Neural crest cell (in vitro differentiated cells): ENCODE data around the gene FCHSD2. TPM values are rescaled to one million over a fixed set of nuclear protein-coding genes. Genes with fewer than 3 reads are reported as not detected.

Experiments used
- DNase-seq: peaks from one replicate; pipeline ENCODE4 v3.0.0; 2021; ENCODE audit warnings: low read depth, mixed read lengths, low spot score
- H3K27ac Mint-ChIP-seq: one replicate; pipeline ENCODE4 v1.8.0; 2021; ENCODE audit warnings: mild to moderate bottlenecking, mixed read lengths; ENCODE audit not compliant: unreplicated experiment
- H3K27me3 Mint-ChIP-seq: 2 replicates; pipeline ENCODE4 v1.8.0; 2021; ENCODE audit warnings: low read depth, mild to moderate bottlenecking, mixed read lengths
- H3K36me3 Mint-ChIP-seq: 2 replicates; pipeline ENCODE4 v1.8.0; 2021; ENCODE audit warnings: low read depth, mild to moderate bottlenecking, mixed read lengths
- H3K4me1 Mint-ChIP-seq: 2 replicates; pipeline ENCODE4 v1.8.0; 2021; ENCODE audit warnings: mixed read lengths
- H3K4me3 Mint-ChIP-seq: one replicate; pipeline ENCODE4 v1.8.0; 2021; ENCODE audit warnings: mild to moderate bottlenecking, mixed read lengths
- H3K9me3 Mint-ChIP-seq: 2 replicates; pipeline ENCODE4 v1.8.0; 2021; ENCODE audit warnings: mixed read lengths
- total RNA-seq: library from RNA; stranded (reverse); gene quantifications from 2 replicates; pipeline ENCODE4 v1.2.1, GENCODE V29; 2021
- TF ChIP-seq, protein P1 (sequence below): fragments of 200-600 bp; sonication (generic); conservative IDR thresholded peaks from 2 replicates; pipeline ENCODE4 v1.5.0; 2021; ENCODE audit warnings: antibody characterized with exemption, mild to moderate bottlenecking

Gene FCHSD2
- total RNA-seq, 1 donor from 2014 or later = 34.4 TPM

DNA sequence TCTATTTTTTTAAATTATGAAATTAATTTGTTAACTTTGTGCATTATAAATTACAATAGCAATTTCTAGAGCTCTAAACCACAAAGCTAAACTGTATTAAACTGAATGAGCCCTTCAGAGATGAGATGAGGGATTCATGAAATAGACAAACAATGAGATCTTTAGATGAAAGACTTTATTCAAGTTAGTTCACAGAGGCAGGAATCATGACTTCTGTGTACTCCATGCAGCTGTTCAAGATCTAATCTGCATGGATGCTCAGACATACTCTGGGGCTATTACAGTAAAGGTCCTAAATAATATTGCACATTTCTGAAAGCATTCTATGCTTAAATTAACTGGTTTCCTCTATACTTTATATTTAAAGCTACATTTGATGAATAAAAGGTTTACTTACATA lies 122.7 kb downstream of the FCHSD2 start:
- peaks cover 13% of the 10 kb centered on the region for H3K9me3 Mint-ChIP-seq
- TF ChIP-seq, protein P1, sequence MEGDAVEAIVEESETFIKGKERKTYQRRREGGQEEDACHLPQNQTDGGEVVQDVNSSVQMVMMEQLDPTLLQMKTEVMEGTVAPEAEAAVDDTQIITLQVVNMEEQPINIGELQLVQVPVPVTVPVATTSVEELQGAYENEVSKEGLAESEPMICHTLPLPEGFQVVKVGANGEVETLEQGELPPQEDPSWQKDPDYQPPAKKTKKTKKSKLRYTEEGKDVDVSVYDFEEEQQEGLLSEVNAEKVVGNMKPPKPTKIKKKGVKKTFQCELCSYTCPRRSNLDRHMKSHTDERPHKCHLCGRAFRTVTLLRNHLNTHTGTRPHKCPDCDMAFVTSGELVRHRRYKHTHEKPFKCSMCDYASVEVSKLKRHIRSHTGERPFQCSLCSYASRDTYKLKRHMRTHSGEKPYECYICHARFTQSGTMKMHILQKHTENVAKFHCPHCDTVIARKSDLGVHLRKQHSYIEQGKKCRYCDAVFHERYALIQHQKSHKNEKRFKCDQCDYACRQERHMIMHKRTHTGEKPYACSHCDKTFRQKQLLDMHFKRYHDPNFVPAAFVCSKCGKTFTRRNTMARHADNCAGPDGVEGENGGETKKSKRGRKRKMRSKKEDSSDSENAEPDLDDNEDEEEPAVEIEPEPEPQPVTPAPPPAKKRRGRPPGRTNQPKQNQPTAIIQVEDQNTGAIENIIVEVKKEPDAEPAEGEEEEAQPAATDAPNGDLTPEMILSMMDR = no peak
- peaks cover 17% of the 10 kb centered on the region for H3K4me1 Mint-ChIP-seq
- H3K27me3 Mint-ChIP-seq = peaks cover 19% of the 10 kb centered on the region
- peaks cover 29% of the 10 kb centered on the region for H3K36me3 Mint-ChIP-seq
- no peak for DNase-seq
- H3K27ac Mint-ChIP-seq = no peak overlapping the region
- H3K4me3 Mint-ChIP-seq = no peak overlapping the region

DNA sequence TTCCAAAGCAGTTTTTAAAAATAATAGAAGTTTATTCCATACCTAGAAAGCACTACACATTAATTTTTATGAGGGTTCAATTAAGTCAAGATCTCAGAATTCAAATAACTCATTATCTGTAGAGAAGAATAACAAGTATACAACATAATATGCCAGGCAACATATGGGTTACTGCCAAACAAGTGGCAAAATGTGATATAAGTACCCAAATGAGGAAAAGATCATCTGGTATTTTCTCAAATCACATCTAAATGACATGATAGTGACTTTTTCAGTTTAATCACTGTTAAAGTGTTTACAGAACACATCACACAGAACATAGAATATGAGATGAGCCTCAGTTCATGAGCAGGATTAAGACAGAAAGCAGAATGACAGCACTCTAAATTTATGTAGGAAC lies 123.3 kb downstream of the FCHSD2 start:
- Mint-ChIP-seq H3K36me3 (peaks cover 23% of the 10 kb centered on the region), H3K27ac (no peak overlapping the region), H3K4me1 (peaks cover 17% of the 10 kb centered on the region), H3K9me3 (peaks cover 7% of the 10 kb centered on the region), H3K4me3 (no peak overlapping the region), H3K27me3 (peaks cover 17% of the 10 kb centered on the region)
- DNase-seq = no peak
- TF ChIP-seq, protein P1 = no peak

DNA sequence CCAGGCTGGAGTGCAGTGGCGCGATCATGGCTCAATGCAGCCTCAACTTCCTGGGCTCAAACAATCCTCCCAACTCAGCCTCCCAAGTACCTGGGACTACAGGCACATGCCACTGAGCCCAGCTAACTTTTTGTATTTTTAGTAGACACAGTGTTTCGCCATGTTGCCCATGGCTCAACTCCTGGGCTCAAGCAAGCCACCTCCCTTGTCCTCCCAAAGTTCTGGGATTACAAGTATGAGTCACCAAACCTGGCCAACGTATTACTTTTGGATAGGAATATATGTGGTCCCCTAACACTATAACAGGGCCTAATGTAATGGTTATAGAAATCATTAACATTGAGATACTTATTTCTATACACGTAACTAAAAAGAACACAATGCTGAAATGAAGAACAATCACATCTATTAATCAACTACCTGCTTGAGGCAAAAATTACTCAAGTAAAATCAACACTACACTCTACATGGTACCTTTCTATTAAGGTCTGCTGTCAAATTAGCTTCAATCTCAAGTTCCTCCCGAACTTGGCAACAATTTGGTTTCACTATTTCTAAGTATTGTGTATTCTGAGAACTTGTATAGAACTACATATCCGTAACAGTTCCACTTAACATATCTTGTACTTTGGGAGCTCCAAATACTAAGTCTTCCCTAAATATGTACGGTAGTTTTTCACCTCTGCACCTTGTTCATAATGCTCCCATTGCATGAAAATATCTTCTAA lies 124.9 kb downstream of the FCHSD2 start:
- TF ChIP-seq, protein P1 = no peak
- Mint-ChIP-seq H3K36me3 (peaks cover 10% of the 10 kb centered on the region), H3K9me3 (no peaks in the 10 kb centered on the region), H3K27ac (no peak overlapping the region), H3K4me1 (peaks cover 17% of the 10 kb centered on the region), H3K27me3 (peaks cover 7% of the 10 kb centered on the region), H3K4me3 (no peak overlapping the region)
- DNase-seq = no peak

DNA sequence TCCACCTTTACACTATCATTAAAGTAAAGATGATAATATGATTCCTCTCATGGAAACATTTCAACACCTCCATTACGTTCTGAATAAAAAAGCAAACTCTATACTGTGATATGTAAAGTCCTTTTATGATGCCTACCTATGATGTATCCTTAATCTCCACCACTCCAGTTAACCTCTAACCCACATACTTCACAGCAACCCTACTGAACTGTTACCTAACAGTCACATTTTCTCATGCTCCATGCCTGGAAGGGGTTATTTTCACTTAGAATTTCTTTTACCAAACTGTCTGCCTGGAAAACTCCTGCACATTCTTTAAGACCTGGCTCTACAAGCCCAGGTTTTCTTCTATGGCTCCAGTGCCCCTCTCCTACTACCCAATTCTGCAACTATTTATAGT lies 129.1 kb downstream of the FCHSD2 start:
- Mint-ChIP-seq H3K4me3 (no peak overlapping the region), H3K27me3 (no peaks in the 10 kb centered on the region), H3K36me3 (peaks cover 21% of the 10 kb centered on the region), H3K4me1 (peaks cover under 1% of the 10 kb centered on the region), H3K9me3 (peaks cover 11% of the 10 kb centered on the region), H3K27ac (no peak overlapping the region)
- TF ChIP-seq, protein P1 = no peak
- DNase-seq = no peak

DNA sequence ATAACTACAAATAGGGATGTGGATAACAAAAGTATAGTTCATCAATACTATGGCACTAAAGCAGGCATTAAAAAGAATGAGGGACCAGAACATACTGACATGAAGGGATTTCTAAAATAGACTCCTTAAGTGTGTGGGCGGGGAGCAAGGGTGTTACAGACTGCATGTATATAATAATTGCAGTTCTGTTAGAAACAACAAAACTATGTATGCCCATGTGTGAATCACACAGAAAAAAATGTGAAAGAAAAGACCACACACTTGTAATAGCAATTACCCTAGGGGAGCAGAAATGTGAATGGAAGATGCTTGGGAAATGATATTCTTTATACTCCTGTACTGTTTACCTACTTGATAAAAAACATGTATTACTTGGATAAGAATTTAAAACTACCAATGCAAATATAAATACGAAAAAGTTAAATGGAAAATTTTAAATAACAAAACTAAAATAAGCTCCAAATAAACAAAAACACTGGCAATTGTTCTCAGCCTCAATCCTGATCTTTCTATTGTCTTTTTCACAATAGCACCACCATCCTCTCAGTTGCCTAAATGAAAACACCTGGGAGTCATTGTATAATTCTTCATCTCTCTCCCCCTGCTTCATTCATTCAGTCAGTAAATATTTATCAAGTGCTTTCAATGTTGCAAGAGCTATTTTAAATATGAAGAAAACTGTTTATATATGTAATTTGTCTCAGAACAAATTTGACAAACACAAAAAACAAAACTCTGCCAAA lies 129.8 kb downstream of the FCHSD2 start:
- no peaks in the 10 kb centered on the region for H3K27me3 Mint-ChIP-seq
- H3K36me3 Mint-ChIP-seq = peaks cover 23% of the 10 kb centered on the region
- peaks cover 11% of the 10 kb centered on the region for H3K9me3 Mint-ChIP-seq
- TF ChIP-seq, protein P1 = no peak
- H3K4me1 Mint-ChIP-seq = no peaks in the 10 kb centered on the region
- H3K27ac Mint-ChIP-seq = no peak overlapping the region
- DNase-seq = no peak
- H3K4me3 Mint-ChIP-seq = no peak overlapping the region
